Mucosa of descending colon (tissue), 3 donors: ENCODE measurements around the gene CNST. TPM values are rescaled to one million over a fixed set of nuclear protein-coding genes. Genes with fewer than 3 reads are reported as not detected.

Experiments
- ATAC-seq: fragments of 200-7000 bp; cut with Tn5 transposase; one replicate; pipeline ENCODE4 v1.9.1; 2020; ENCODE audit warnings: mild to moderate bottlenecking, moderate library complexity
- DNase-seq, 3 donors: peaks; one replicate each; pipeline ENCODE4 v3.0.0-alpha.2; 2020
- H3K36me3 ChIP-seq: fragments of 200-600 bp; one replicate; pipeline ENCODE4 v1.8.0; 2021; ENCODE audit warnings: low read depth, mild to moderate bottlenecking
- H3K4me1 ChIP-seq: fragments of 200-600 bp; one replicate; pipeline ENCODE4 v1.8.0; 2021; ENCODE audit warnings: low read depth, mild to moderate bottlenecking
- H3K4me3 ChIP-seq: fragments of 200-600 bp; one replicate; pipeline ENCODE4 v1.8.0; 2021; ENCODE audit warnings: mild to moderate bottlenecking
- H3K9me3 ChIP-seq: fragments of 200-600 bp; one replicate; pipeline ENCODE4 v1.8.0; 2021; ENCODE audit warnings: mild to moderate bottlenecking
- intact Hi-C, 2 donors: fragments of 100-400 bp; cut with DNase I in 1 of 2; cut with micrococcal nuclease in 1 of 2; formaldehyde crosslinking; loops; one replicate each; pipeline versions ENCODE4 v1.11.0 to v1.11.1; 2022; cut with DNase I, micrococcal nuclease
- total RNA-seq, 3 donors: library from RNA; stranded (reverse); fragmentation: NEBNext Ultra II Directional in 2 of 3; extraction: Animal tissue kit (Norgen Biotek cat#: 25700) in 2 of 3; gene quantifications; one replicate each; pipeline versions ENCODE4 v1.2.1 to v1.2.4, GENCODE V29; 2021 to 2023
- TF ChIP-seq, protein P1 (sequence below): fragments of 200-600 bp; IDR thresholded peaks from one replicate; pipeline ENCODE4 v1.8.0; 2022; ENCODE audit warnings: antibody characterized with exemption, mild to moderate bottlenecking
- donor health status: DM: no; HTN: no; CAD: no; lungs with moderate emphysema.
- donor health status: DM: no; HTN: no; CAD: no.
- donor health status: DM: no; HTN: yes; CAD: no.

Gene CNST
- total RNA-seq, 3 donors from 2014 or later, result 31.6 to 47.7 (median 44.6) TPM

GRCh38 chr1:246607462-246607861, 41.2 kb downstream of the CNST start:
- DNase-seq (no peak), ATAC-seq (no peak)
- intact Hi-C loops, result no loop called here
- no peaks in the 10 kb centered on the region for H3K36me3 ChIP-seq
- H3K4me1 ChIP-seq, result peaks cover 10% of the 10 kb centered on the region
- H3K4me3 ChIP-seq, result no peak overlapping the region
- no peaks in the 10 kb centered on the region for H3K9me3 ChIP-seq
- TF ChIP-seq, protein P1, sequence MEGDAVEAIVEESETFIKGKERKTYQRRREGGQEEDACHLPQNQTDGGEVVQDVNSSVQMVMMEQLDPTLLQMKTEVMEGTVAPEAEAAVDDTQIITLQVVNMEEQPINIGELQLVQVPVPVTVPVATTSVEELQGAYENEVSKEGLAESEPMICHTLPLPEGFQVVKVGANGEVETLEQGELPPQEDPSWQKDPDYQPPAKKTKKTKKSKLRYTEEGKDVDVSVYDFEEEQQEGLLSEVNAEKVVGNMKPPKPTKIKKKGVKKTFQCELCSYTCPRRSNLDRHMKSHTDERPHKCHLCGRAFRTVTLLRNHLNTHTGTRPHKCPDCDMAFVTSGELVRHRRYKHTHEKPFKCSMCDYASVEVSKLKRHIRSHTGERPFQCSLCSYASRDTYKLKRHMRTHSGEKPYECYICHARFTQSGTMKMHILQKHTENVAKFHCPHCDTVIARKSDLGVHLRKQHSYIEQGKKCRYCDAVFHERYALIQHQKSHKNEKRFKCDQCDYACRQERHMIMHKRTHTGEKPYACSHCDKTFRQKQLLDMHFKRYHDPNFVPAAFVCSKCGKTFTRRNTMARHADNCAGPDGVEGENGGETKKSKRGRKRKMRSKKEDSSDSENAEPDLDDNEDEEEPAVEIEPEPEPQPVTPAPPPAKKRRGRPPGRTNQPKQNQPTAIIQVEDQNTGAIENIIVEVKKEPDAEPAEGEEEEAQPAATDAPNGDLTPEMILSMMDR, result no peak

- H3K36me3 ChIP-seq, result no peaks in the 10 kb centered on the region
- DNase-seq (peak; percentile 80 to 83 (median 81)), ATAC-seq (peak; percentile 98)
- TF ChIP-seq, protein P1, result peak; percentile 7
- peaks cover 10% of the 10 kb centered on the region for H3K4me1 ChIP-seq
- no peaks in the 10 kb centered on the region for H3K9me3 ChIP-seq
- intact Hi-C loops, result no loop called here
- no peak overlapping the region for H3K4me3 ChIP-seq
These were observed 42.5 kb downstream of the CNST start for GRCh38 chr1:246608616-246609376.

DNA sequence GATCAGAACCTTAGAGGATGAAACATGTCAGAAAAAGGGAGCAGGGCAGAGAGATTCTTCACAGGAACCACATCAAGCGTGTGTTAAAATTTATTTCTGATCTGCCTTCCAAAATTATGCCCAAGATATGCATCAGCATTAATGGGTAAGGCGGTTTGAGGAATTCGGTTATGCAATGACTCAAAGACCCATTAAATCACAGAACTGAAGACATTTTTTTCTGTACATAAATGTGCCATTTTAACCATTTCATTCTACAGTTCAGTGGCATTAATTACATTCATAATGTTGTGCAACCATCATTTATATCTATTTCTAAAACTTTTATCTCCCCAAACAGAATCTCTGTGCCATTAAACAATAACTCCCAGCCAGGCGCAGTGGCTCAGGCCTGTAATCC, 43.4 kb downstream of the CNST start:
- TF ChIP-seq, protein P1, result no peak
- intact Hi-C loops, result no loop called here
- peaks cover 10% of the 10 kb centered on the region for H3K4me1 ChIP-seq

DNA sequence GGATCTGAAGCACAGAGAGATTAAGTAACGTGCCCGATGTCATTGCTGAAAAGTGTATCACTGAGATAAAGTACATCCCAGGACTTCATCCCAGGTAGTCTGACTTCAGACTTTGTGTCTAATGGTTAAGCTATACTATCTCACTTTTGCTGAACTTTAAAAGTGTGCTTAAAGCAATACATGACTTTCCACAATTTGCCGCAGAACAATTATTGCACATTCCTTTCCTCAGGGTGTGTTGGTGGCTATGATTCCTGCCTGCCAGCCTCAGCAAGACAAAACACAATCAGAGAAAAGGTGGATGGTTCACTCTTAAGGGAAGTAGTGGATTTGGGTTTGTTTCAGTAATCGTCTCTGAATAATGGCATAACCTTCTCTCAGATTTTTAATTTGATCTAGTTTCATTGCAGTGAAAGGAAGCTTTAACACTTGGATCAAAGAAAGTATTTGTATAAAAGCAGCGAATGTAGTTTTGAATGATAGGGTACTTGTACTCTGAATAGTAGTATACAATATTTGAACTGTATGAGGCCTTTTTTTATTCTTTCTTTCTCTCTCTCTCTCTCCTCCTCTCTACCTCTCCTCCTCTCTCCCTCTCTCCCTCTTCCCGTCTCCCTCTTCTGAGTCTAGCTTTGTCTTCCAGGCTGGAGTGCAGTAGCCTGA, 47.0 kb downstream of the CNST start:
- intact Hi-C loops, result no loop called here
- TF ChIP-seq, protein P1, result no peak
- peaks cover 10% of the 10 kb centered on the region for H3K4me1 ChIP-seq
- no peaks in the 10 kb centered on the region for H3K36me3 ChIP-seq
- DNase-seq (no peak), ATAC-seq (no peak)
- no peak overlapping the region for H3K4me3 ChIP-seq
- H3K9me3 ChIP-seq, result no peaks in the 10 kb centered on the region

More for the DNA sequence above, 43.4 kb downstream of the CNST start:
- H3K36me3 ChIP-seq, result no peaks in the 10 kb centered on the region
- no peaks in the 10 kb centered on the region for H3K9me3 ChIP-seq
- H3K4me3 ChIP-seq, result no peak overlapping the region
- no peak for DNase-seq
- ATAC-seq, result no peak

DNA sequence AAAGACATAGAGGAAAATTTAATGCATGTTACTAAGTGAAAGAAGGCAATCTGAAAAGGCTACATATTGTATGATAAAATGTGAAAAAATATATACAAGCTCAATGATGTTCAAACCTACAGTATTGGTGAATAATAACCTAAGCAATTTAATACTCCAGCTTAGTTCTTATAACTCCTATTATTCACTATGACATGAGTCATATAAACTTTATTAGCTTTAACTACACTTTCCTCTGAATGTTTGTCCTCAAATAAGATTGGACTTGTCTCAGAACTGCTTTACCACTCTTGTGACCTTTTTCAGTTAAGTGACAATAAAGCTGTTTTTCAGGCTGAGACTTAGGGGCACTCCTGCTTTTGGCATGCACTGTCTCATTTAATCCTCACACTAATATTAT, 50.9 kb downstream of the CNST start:
- Histone ChIP-seq H3K36me3 (no peaks in the 10 kb centered on the region), H3K4me1 (no peaks in the 10 kb centered on the region), H3K4me3 (no peak overlapping the region), H3K9me3 (no peaks in the 10 kb centered on the region)
- ATAC-seq, result peak; percentile 57
- intact Hi-C loops, result no loop called here
- DNase-seq, result no peak
- TF ChIP-seq, protein P1, result no peak
